Stimulated activated CD4-positive, alpha-beta T cell treated with anti-CD3 and anti-CD28 coated beads, Interleukin-4, amount 100 ng/mL, for 1 hour (primary cell): Measurements from ENCODE around the gene SCYL1.
A peak's percentile ranks its signal among the peaks of the same experiment; 100 is the strongest.

Experiments
- DNase-seq: peaks from one replicate; pipeline ENCODE4 v3.0.0-alpha.2; 2020

Gene SCYL1

GRCh38 chr11:65524741-65525545 lies at the start of gene SCYL1:
SCYL1 (plus strand) TSS chr11:65525083; CDS start chr11:65525154, 71 bp downstream.
- peak; percentile 78 for DNase-seq

GRCh38 chr11:65476632-65477148 lies 48.2 kb upstream of the SCYL1 start:
- no peak for DNase-seq

GRCh38 chr11:65477149-65477965 lies 47.5 kb upstream of the SCYL1 start:
- DNase-seq = peak; percentile 94

- DNase-seq = no peak
Measured at GRCh38 chr11:65478388-65479183, 46.3 kb upstream of the SCYL1 start.

GRCh38 chr11:65479184-65480145 lies 45.4 kb upstream of the SCYL1 start:
- DNase-seq = no peak

GRCh38 chr11:65482306-65482850 lies 42.5 kb upstream of the SCYL1 start:
- DNase-seq = no peak

GRCh38 chr11:65485920-65486219 lies 39.0 kb upstream of the SCYL1 start:
- DNase-seq = no peak

GRCh38 chr11:65486570-65487466 lies 38.1 kb upstream of the SCYL1 start:
- DNase-seq = no peak

GRCh38 chr11:65487467-65488272 lies 37.2 kb upstream of the SCYL1 start:
- no peak for DNase-seq

GRCh38 chr11:65488273-65489034 lies 36.4 kb upstream of the SCYL1 start:
- DNase-seq = no peak

- no peak for DNase-seq
Measured at GRCh38 chr11:65489035-65489705, 35.7 kb upstream of the SCYL1 start.

- no peak for DNase-seq
Measured at GRCh38 chr11:65489706-65490320, 35.1 kb upstream of the SCYL1 start.

GRCh38 chr11:65491163-65491465 lies 33.8 kb upstream of the SCYL1 start:
- no peak for DNase-seq

- no peak for DNase-seq
Measured at GRCh38 chr11:65491614-65492386, 33.1 kb upstream of the SCYL1 start.

GRCh38 chr11:65492387-65492636 lies 32.6 kb upstream of the SCYL1 start:
- DNase-seq = no peak

GRCh38 chr11:65492637-65493366 lies 32.1 kb upstream of the SCYL1 start:
- no peak for DNase-seq
